GM18868 (cell line): ENCODE measurements around the gene AP1M1.

Experiments
- ATAC-seq: cut with Tn5 transposase; IDR thresholded peaks from one replicate; pipeline ENCODE4 v1.9.1; 2021; ENCODE audit warnings: mild to moderate bottlenecking, moderate library complexity; ENCODE audit not compliant: unreplicated experiment

Gene AP1M1

GRCh38 chr19:16207490-16208025, 9.8 kb downstream of the AP1M1 start:
- ATAC-seq = no peak

GRCh38 chr19:16208064-16208759, 10.5 kb downstream of the AP1M1 start:
- no peak for ATAC-seq

DNA sequence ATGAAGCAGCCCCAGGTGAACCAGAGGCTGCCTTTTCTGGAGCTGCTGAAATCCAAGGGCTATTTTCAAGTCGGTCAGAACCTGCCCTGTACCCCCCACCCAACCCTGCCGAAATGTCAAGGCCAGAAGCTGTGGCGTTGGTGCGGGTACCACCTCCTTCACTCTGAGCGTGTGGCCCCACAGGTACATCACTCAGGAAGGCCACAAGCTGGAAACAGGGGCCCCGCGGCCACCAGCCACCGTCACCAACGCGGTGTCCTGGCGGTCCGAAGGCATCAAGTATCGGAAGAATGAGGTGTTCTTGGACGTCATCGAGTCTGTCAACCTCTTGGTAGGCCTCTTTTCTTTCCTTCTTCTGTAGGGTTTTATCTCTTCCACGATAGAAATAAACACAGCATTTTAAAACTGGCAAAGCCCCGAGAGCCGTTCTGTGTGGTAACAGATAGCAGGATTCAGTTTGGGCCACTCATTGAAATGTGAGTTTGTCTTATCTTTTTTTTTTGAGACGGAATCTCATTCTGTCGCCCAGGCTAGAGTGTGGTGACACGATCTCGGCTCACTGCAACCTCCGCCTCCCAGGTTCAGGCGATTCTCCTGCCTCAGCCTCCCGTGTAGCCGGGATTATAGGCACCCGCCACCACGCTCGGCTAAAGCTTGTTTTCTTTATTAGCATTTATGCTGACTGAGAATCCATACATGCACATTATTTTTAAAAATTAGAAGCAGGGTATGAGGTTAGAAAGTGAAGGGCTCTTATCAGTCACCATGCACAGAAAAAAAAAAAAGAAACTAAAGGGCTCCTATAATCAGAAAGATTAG, 11.3 kb downstream of the AP1M1 start:
- ATAC-seq = no peak

- no peak for ATAC-seq
Measured at GRCh38 chr19:16210168-16210567, 12.5 kb downstream of the AP1M1 start.

DNA sequence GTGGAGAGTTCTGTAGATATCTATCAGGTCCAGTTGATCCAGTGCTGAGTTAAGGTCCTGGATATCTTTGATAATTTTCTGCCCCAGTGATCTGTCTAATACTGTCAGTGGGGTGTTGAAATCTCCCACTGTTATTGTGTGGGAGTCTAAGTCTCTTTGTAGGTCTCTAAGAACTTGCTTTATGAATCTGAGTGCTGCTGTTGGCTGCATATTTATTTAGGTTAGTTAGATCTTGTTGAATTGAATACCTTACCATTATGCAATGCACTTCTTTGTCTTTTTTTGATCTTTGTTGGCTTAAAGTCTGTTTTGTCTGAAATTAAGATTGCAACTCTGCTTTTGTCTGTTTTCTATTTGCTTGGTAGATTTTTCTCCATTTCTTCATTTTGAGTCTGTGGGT, 15.4 kb downstream of the AP1M1 start:
- ATAC-seq = no peak

- ATAC-seq = no peak
Measured at GRCh38 chr19:16216744-16217670, 19.3 kb downstream of the AP1M1 start.

DNA sequence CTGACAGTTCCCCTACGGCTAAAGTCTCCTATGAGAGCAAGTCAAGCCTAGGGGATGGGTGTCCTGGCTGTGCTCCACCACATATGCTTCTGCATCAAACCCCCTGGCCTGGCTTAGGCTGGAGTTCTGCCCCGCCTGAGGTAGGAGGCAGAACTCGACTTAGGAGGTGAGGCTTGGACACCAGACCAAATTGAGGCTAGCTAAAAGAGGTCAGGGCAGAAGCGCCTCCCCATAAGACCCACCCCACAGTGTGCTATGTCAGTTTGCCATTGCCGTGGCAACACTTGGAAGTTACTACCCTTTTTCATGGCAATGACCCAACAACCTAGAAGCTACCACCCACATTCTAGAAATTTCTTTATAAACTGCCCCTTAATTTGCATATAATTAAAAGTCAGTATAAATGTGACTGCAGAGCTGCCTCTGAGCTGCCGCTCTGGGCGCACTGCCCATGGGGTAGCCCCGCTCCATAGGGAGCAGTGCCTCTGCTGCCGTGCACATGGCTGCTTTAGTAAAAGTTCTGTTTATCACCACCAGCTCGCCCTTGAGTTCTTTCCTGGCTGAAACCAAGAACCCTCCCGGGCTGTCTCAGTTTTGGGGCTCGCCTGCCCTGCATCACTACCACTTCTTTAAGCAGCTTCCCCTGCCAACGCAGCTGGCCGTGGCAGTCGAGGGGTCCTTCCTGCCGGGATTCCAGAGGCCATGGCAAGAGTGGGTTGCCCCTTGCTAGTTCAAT, 20.2 kb downstream of the AP1M1 start:
- no peak for ATAC-seq

- ATAC-seq = no peak
Measured at GRCh38 chr19:16218851-16219250, 21.1 kb downstream of the AP1M1 start.

DNA sequence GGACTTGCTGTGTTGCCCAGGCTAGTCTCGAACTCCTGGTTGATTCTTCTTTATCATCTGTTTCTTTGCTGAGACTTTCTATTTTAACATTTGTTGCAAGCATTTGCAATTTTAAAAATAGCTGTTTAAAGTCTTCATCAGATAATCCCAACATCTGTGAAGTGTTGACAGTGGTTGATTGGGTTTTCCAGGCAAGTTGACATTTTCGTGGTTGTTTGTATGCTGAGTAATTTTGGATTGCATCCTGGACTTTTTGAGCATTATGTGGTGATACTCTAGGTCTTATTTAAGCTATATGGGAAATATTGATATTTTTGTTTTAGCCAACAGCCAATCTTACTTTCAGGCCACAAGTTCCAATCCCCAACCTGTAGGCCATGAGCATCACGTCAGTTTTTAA, 25.1 kb downstream of the AP1M1 start:
- ATAC-seq = no peak

- no peak for ATAC-seq
Measured at GRCh38 chr19:16223746-16224145, 26.0 kb downstream of the AP1M1 start.

DNA sequence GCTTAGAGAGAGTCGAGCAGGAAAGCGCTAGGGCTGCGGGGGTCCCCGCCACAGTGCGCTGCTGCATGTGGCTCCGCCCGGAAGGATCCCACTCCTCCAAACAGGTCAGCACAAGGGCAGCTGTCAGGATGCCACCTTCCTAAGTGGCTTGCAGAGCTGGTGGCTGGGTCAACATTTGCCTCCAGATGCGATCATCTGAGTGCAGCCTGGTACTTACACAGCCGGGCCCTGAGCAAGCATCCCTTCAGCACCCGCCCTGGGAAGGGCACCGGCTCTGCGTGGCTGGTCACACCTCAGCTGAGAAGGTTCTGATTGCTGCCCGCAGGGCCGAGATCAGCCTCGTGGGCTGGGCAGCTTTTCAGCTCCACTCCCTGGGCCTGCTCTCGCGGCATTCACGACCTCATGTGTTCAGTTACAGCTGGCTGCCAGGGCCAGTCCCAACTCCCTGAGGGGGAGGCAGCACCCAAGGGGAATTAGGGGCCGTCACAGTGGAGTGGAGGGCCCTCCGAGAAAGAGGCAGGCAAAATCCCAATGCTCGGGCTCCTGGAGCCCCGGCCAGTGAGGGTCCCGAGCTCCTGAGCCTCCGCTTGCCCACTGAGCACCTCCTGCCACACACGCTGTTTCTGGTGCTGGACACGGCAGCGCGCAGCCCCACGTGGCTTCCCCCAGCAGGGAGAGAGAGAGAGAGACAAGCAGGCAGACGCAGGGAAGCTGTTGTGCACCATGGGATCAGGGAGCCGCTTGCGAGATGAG, 26.8 kb downstream of the AP1M1 start:
- ATAC-seq = no peak

- no peak for ATAC-seq
Measured at GRCh38 chr19:16225279-16226183, 27.8 kb downstream of the AP1M1 start.

DNA sequence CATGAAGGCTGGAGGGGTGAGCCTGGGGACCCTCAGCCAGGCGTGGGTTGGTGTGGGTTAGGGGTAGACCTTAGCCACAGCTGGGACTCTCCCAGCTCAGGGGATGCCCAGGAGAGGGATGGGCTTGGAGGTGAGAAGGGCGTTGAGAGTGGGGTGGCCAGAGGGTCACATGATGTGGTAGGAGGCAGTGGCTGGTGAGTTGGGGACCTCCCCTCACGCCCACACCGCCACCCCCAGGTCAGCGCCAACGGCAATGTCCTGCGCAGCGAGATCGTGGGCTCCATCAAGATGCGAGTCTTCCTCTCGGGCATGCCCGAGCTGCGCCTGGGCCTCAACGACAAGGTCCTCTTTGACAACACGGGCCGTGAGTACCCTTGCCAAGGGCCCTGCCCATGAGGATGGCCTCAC, 28.5 kb downstream of the AP1M1 start:
- ATAC-seq = no peak

GRCh38 chr19:16226878-16227836, 29.4 kb downstream of the AP1M1 start:
- ATAC-seq = no peak

DNA sequence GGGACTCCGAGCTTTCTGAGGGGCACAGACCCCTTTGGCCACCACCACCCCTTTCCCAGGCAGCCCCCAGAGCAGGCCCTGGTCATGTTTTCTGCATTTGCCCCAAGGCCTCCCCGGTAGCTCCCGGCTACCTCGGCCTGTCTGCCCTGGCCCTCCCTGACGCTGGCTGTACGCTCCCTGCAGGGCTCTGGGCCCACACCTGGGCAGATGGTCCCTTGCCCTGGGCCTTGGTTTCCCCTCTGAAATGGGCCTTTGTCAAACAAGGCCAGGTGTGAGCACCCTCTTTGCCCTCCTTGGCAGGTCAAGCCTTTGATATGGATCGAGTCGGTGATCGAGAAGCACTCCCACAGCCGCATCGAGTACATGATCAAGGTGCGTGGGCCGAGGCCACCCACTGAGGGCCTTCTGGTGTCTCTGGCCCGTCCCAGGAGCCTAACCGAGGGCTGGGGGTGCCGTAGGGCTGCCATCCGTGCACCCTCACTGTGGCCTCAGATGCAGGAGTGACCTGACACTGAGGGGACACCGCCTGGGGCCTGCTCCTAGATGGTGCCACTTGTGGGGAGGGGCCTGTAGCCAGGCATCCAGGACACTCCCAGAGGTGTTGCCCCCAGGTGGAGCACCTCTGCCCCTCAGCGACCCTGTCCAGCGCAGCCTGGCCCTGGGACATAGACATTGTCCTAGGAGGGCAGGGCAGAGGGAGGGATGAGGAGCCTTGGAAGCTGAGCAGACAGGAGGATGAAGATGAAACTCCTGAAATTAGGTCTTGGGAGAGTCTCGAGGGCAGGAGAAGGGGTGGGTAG, 30.3 kb downstream of the AP1M1 start:
- ATAC-seq = no peak

GRCh38 chr19:16228637-16229321, 31.1 kb downstream of the AP1M1 start:
- ATAC-seq = no peak
